Fibroblast of pulmonary artery (primary cell): ENCODE measurements around the gene LHFPL6.

Experiments used
- DNase-seq: peaks from one replicate; pipeline ENCODE4 v3.0.0-alpha.2; 2010; ENCODE audit warnings: low read depth
- H3K4me3 ChIP-seq: replicated peaks from 2 replicates; pipeline ENCODE4 v1.5.1; 2011; ENCODE audit warnings: low read depth, mild to moderate bottlenecking, control low read depth, low read length, moderate library complexity
- TF ChIP-seq, protein P1 (sequence below): IDR thresholded peaks from 2 replicates; pipeline ENCODE4 v1.5.1; 2011; ENCODE audit warnings: mild to moderate bottlenecking, control low read depth, low read length, inconsistent platforms; ENCODE audit errors: missing control alignments

The LHFPL6 gene

DNA sequence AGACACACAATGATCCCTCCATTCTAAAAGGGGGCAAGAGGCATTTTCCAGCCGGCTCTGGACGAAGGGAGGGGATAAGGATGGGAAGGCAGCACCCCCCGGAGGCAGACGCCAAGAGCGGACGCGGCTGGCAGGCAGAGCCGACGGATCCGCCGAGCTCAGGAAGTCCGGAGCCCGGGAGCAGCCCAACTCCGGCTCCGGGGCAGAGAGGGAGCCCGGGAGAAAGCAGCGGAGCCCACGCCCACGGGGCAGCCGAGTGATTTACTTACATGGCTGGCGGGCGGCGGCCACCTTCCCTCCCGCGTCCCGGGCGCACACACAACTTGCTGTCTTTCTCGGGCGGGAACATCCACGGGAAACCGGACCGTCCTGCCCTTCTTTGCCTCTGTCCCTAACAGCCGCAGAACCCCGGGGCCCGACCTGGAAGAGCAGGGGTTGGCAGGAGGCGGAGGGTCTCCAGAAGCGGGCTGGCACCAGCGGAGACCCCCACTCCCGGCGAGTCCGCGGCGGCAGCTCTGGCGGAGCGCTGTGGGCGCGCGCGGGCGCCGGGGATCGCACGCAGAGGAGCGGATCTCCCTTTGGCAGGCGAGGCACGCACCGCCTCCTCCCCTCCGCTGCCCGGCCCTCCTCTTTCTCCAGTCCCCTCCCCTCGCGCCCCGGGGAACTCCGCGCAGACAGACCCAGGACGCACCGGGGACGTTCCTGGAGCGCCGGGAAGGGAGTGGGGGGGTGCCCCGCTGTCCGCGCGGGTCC, at the start of gene LHFPL6:
LHFPL6 (minus strand) TSS at position 580 of the 753 bp plus-strand sequence.
- peak; percentile 81 for DNase-seq
- peak within 1 kb of the TSS; percentile 90 for H3K4me3 ChIP-seq
- TF ChIP-seq, protein P1, sequence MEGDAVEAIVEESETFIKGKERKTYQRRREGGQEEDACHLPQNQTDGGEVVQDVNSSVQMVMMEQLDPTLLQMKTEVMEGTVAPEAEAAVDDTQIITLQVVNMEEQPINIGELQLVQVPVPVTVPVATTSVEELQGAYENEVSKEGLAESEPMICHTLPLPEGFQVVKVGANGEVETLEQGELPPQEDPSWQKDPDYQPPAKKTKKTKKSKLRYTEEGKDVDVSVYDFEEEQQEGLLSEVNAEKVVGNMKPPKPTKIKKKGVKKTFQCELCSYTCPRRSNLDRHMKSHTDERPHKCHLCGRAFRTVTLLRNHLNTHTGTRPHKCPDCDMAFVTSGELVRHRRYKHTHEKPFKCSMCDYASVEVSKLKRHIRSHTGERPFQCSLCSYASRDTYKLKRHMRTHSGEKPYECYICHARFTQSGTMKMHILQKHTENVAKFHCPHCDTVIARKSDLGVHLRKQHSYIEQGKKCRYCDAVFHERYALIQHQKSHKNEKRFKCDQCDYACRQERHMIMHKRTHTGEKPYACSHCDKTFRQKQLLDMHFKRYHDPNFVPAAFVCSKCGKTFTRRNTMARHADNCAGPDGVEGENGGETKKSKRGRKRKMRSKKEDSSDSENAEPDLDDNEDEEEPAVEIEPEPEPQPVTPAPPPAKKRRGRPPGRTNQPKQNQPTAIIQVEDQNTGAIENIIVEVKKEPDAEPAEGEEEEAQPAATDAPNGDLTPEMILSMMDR: peak; percentile 34

DNA sequence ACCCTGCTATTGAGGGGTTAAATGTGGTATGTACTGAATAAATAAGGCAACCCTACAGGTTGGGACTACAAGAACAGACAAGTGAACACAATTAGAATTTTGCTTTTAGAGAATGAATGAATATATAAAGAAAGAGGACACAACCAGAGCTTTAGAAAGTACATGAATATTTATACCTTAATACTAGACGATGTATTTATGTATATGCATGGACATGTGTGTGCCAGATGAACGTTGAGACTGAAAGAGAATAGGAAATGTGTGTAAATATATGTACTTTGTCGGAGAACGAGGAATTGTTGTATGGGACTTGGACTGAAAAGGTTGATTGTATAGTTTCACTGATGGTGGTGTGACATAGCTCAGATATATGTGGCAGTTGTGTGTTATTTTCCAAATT, 43.1 kb upstream of the LHFPL6 start:
- TF ChIP-seq, protein P1: no peak
- no peak overlapping the region for H3K4me3 ChIP-seq
- no peak for DNase-seq

DNA sequence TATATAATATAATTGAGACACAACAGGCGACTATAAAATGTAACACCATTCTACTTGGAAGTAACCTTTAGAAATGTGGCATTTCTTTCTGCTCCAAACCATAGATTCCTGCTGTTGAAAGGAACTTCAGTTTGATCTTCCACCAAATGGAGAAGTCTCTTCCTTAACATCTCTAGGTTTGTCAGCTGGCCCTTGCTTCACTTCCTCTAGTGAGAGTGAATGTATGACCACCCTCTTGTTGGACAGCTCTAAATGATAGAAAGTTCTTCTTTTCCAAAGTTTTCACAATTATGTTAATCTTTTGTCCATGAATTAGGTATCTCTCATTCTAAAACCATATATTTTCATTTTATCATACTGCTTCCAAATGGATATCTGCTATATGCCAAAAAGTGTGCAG, 38.7 kb upstream of the LHFPL6 start:
- TF ChIP-seq, protein P1: no peak
- DNase-seq: no peak
- no peak overlapping the region for H3K4me3 ChIP-seq

DNA sequence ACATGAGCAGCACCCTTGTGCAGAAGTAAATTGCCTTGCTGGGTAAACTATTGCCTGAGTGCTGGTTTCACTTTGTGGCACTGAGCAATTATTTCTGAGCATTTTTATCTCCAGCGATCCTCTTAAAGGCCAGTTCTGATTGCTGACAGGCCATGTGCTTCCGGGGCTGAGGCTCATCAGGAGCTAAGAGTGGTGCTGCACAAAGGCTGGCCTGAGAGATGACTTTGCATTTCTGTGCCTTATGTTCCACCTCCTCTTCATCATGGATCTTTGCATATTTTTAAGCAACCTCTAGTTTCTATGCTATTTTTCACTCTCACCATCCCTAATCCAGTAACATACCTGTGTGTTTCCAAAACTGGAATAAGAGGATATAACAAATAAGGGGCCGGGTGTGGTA, 34.9 kb upstream of the LHFPL6 start:
- TF ChIP-seq, protein P1: no peak
- H3K4me3 ChIP-seq: no peak overlapping the region
- DNase-seq: no peak

DNA sequence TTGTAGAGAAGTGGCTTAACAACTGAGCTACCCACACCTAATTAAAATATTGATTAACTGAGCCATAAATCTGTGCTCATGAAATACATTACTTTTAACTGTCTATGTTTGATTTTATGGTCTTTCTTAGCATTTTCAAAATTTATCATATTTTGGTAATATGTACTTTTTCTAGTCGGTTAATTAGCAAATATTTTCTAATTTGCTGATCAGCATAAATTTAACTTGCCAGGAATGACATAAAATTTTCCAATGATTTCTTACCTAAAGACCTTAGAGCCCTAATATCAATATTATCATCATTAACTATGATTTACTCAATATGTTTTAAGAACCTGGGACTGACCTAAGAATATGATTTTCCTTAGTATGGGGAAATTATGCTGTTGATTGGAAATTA, 32.6 kb upstream of the LHFPL6 start:
- H3K4me3 ChIP-seq: no peak overlapping the region
- TF ChIP-seq, protein P1: no peak
- DNase-seq: no peak

DNA sequence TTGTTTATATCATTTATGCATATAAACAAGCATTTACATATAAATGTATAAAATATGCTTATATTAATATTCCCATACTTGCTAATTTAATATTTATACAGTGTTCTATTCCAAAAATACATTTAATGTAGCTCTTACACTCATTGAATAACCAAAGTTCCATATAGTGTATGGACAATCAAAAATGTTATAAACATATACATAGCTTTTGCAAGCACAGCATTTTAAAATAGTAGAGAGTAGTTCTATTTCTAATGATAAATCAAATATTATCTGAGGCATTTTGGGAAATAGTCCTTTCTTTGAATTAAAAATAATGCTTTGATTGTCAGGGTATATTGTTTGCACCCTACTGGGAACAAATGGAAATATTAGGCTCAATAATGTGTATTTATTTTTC, 30.0 kb upstream of the LHFPL6 start:
- H3K4me3 ChIP-seq: no peak overlapping the region
- DNase-seq: no peak
- TF ChIP-seq, protein P1: no peak

DNA sequence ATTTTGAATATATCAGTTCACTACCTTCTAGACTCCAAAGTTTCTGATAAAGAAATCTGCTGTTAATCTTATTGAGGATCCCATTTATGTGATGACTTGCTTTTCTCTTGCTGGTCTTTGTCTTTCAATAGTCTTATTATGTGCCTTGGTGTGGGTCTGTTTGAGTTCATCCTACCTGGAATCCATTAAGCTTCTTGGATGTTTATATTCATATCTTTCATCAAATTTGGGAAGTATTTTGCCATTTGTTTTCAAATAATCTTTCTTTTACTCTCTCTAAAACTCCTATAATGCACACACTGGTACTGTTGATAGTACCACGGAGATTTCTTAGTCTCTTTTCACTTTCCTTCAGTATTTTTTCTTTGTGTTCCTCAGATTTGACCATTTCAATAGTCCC, 28.3 kb upstream of the LHFPL6 start:
- no peak overlapping the region for H3K4me3 ChIP-seq
- TF ChIP-seq, protein P1: no peak

More for the DNA sequence above, 28.3 kb upstream of the LHFPL6 start:
- no peak for DNase-seq
